Thymus (tissue), 11 donors: ENCODE measurements around the gene GNG13. TPM values are rescaled to one million over a fixed set of nuclear protein-coding genes. Genes with fewer than 3 reads are reported as not detected.
"Not testable (repeated sequence)": the region's sequence is repeated elsewhere in the genome, so short reads cannot be mapped to it uniquely, and the experiment has no call there.

Source experiments
- DNase-seq, 9 donors: peaks; one replicate each; pipeline ENCODE4 v3.0.0-alpha.2; 2013; ENCODE audit warnings: low spot score in 9 of 9, low read depth in 6 of 9, missing footprints in 1 of 9
- H3K27ac ChIP-seq, 2 donors: one replicate each; pipeline ENCODE4 v1.5.1; 2013; ENCODE audit warnings: control low read depth in 1 of 2, low read depth in 1 of 2, low read length in 1 of 2, mild to moderate bottlenecking in 1 of 2, moderate library complexity in 1 of 2
- H3K27me3 ChIP-seq, 2 donors: one replicate each; pipeline ENCODE4 v1.5.1; 2013; ENCODE audit warnings: low read length in 1 of 2; ENCODE audit not compliant: control insufficient read depth in 2 of 2, insufficient read depth in 1 of 2
- H3K36me3 ChIP-seq, 2 donors: one replicate each; pipeline ENCODE4 v1.5.1; 2013; ENCODE audit warnings: low read length in 1 of 2, mild to moderate bottlenecking in 1 of 2, moderate library complexity in 1 of 2; ENCODE audit not compliant: control insufficient read depth in 2 of 2, insufficient read depth in 2 of 2
- H3K4me1 ChIP-seq, 2 donors: one replicate each; pipeline ENCODE4 v1.5.1; 2013; ENCODE audit warnings: low read length in 2 of 2; ENCODE audit not compliant: control insufficient read depth in 2 of 2, insufficient read depth in 2 of 2
- H3K4me3 ChIP-seq, 2 donors: one replicate each; pipeline ENCODE4 v1.5.1; 2013; ENCODE audit warnings: low read length in 2 of 2, control low read depth in 1 of 2, mild to moderate bottlenecking in 1 of 2
- H3K9me3 ChIP-seq, 2 donors: one replicate each; pipeline ENCODE4 v1.5.1; 2013; ENCODE audit warnings: low read length in 1 of 2, mild to moderate bottlenecking in 1 of 2; ENCODE audit not compliant: control insufficient read depth in 2 of 2, insufficient read depth in 1 of 2
- WGBS: extraction: QIAGEN DNeasy Blood & Tissue Kit; methylation state at CpG from one replicate; pipeline ENCODE4 v1.1.7; 2013; 5-methylcytosine and 5-hydroxymethylcytosine counted together
- polyA plus RNA-seq: library from polyadenylated mRNA; stranded (reverse); fragments of 200-250 nt; gene quantifications from one replicate; pipeline ENCODE4 v1.2.3, GENCODE V29; 2013
- total RNA-seq: library from RNA; stranded (reverse); fragments of 120-200 nt; gene quantifications from one replicate; pipeline ENCODE4 v1.2.4, GENCODE V29; 2013
- donor health status: healthy.

GNG13 gene
- total and polyA plus RNA-seq, 2 donors: 0.55 TPM; not detected in 1

GRCh38 chr16:842711-843560, 42.4 kb upstream of the GNG13 start:
- 93% methylated on average over 33 of the region's 33 CpGs for WGBS
- no peak for DNase-seq
- H3K9me3 ChIP-seq: peaks cover 1 to 19% of the 10 kb centered on the region in 2 donors
- no peaks in the 10 kb centered on the region for H3K36me3 ChIP-seq
- no peak overlapping the region for H3K4me3 ChIP-seq
- no peaks in the 10 kb centered on the region for H3K4me1 ChIP-seq
- H3K27me3 ChIP-seq: no peaks in the 10 kb centered on the region
- H3K27ac ChIP-seq: no peak overlapping the region

- H3K27ac ChIP-seq: no peak overlapping the region
- H3K27me3 ChIP-seq: no peaks in the 10 kb centered on the region
- no peak overlapping the region for H3K4me3 ChIP-seq
- DNase-seq: peak in 3 of 9 donors; percentile 3 to 29 (median 6)
- no peaks in the 10 kb centered on the region for H3K36me3 ChIP-seq
- H3K9me3 ChIP-seq: peaks cover 1 to 11% of the 10 kb centered on the region in 2 donors
- 90% methylated on average over 19 of the region's 19 CpGs for WGBS
- H3K4me1 ChIP-seq: no peaks in the 10 kb centered on the region
These were observed 41.5 kb upstream of the GNG13 start for GRCh38 chr16:842061-842476.

GRCh38 chr16:841455-842060, 41.0 kb upstream of the GNG13 start:
- Histone ChIP-seq H3K36me3 (no peaks in the 10 kb centered on the region), H3K27ac (no peak overlapping the region), H3K9me3 (peaks cover 1 to 15% of the 10 kb centered on the region in 2 donors), H3K27me3 (no peaks in the 10 kb centered on the region), H3K4me1 (no peaks in the 10 kb centered on the region), H3K4me3 (no peak overlapping the region)
- 94% methylated on average over 27 of the region's 27 CpGs for WGBS
- no peak for DNase-seq

- DNase-seq: no peak
- WGBS: 91% methylated on average over 34 of the region's 34 CpGs
- H3K4me1 ChIP-seq: no peaks in the 10 kb centered on the region
- no peak overlapping the region for H3K27ac ChIP-seq
- H3K36me3 ChIP-seq: no peaks in the 10 kb centered on the region
- H3K27me3 ChIP-seq: no peaks in the 10 kb centered on the region
- H3K4me3 ChIP-seq: no peak overlapping the region
- H3K9me3 ChIP-seq: peaks cover 1 to 20% of the 10 kb centered on the region in 2 donors
These were observed 40.3 kb upstream of the GNG13 start for GRCh38 chr16:840561-841454.

- H3K4me1 ChIP-seq: no peaks in the 10 kb centered on the region
- H3K9me3 ChIP-seq: peaks cover 3 to 30% of the 10 kb centered on the region in 2 donors
- H3K4me3 ChIP-seq: no peak overlapping the region
- no peak overlapping the region for H3K27ac ChIP-seq
- DNase-seq: no peak
- 89% methylated on average over 24 of the region's 24 CpGs for WGBS
- H3K36me3 ChIP-seq: no peaks in the 10 kb centered on the region
- no peaks in the 10 kb centered on the region for H3K27me3 ChIP-seq
These were observed 39.3 kb upstream of the GNG13 start for GRCh38 chr16:839643-840408.

- Histone ChIP-seq H3K27me3 (no peaks in the 10 kb centered on the region), H3K36me3 (no peaks in the 10 kb centered on the region), H3K9me3 (peaks cover 3 to 33% of the 10 kb centered on the region in 2 donors), H3K27ac (no peak overlapping the region), H3K4me3 (no peak overlapping the region), H3K4me1 (no peaks in the 10 kb centered on the region)
- DNase-seq: no peak
- 93% methylated on average over 14 of the region's 14 CpGs for WGBS
These were observed 38.2 kb upstream of the GNG13 start for GRCh38 chr16:838741-839140.

GRCh38 chr16:836822-837221, 36.3 kb upstream of the GNG13 start:
- H3K36me3 ChIP-seq, DNase-seq, H3K4me3 ChIP-seq, H3K27me3 ChIP-seq, H3K4me1 ChIP-seq, H3K27ac ChIP-seq: not testable (repeated sequence)
- H3K9me3 ChIP-seq: peaks cover 1 to 29% of the 10 kb centered on the region in 2 donors
- 97% methylated on average over 3 of the region's 3 CpGs for WGBS

- no peaks in the 10 kb centered on the region for H3K4me1 ChIP-seq
- WGBS: 92% methylated on average over 4 of the region's 4 CpGs
- DNase-seq: no peak
- peaks cover 0 to 4% of the 10 kb centered on the region in 2 donors for H3K27me3 ChIP-seq
- H3K27ac ChIP-seq: no peak overlapping the region
- H3K36me3 ChIP-seq: no peaks in the 10 kb centered on the region
- peaks cover 1 to 29% of the 10 kb centered on the region in 2 donors for H3K9me3 ChIP-seq
- no peak overlapping the region for H3K4me3 ChIP-seq
These were observed 35.7 kb upstream of the GNG13 start for GRCh38 chr16:836221-836620.
